Measurements from ENCODE around the gene SCAND1. TPM values are rescaled to one million over a fixed set of nuclear protein-coding genes. Genes with fewer than 3 reads are reported as not detected.

Gene SCAND1
- total RNA-seq, 4 donors from 2014 or later, result 88.4 to 182 (median 125) TPM

- no peak for TF ChIP-seq POLR2A (IDR thresholded peaks at IDR 0.05)
- TF ChIP-seq, protein P1, sequence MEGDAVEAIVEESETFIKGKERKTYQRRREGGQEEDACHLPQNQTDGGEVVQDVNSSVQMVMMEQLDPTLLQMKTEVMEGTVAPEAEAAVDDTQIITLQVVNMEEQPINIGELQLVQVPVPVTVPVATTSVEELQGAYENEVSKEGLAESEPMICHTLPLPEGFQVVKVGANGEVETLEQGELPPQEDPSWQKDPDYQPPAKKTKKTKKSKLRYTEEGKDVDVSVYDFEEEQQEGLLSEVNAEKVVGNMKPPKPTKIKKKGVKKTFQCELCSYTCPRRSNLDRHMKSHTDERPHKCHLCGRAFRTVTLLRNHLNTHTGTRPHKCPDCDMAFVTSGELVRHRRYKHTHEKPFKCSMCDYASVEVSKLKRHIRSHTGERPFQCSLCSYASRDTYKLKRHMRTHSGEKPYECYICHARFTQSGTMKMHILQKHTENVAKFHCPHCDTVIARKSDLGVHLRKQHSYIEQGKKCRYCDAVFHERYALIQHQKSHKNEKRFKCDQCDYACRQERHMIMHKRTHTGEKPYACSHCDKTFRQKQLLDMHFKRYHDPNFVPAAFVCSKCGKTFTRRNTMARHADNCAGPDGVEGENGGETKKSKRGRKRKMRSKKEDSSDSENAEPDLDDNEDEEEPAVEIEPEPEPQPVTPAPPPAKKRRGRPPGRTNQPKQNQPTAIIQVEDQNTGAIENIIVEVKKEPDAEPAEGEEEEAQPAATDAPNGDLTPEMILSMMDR (IDR thresholded peaks at IDR 0.05), result no peak
- no peak for DNase-seq
- 75 to 84% methylated on average over 4 to 7 of the region's 7 CpGs for WGBS, 2 donors
- H3K27me3 ChIP-seq, result no peaks in the 10 kb centered on the region
- no peak overlapping the region for H3K4me3 ChIP-seq (replicated peaks in 1 of 3)
- intact Hi-C loops (cut with DNase I), result no loop called here
- no peak overlapping the region for H3K27ac ChIP-seq
- no peaks in the 10 kb centered on the region for H3K9me3 ChIP-seq
- H3K4me1 ChIP-seq, result no peaks in the 10 kb centered on the region
- peaks cover 0 to 11% of the 10 kb centered on the region in 2 donors for H3K36me3 ChIP-seq
Measured at GRCh38 chr20:35907017-35907701, 47.1 kb downstream of the SCAND1 start.

DNA sequence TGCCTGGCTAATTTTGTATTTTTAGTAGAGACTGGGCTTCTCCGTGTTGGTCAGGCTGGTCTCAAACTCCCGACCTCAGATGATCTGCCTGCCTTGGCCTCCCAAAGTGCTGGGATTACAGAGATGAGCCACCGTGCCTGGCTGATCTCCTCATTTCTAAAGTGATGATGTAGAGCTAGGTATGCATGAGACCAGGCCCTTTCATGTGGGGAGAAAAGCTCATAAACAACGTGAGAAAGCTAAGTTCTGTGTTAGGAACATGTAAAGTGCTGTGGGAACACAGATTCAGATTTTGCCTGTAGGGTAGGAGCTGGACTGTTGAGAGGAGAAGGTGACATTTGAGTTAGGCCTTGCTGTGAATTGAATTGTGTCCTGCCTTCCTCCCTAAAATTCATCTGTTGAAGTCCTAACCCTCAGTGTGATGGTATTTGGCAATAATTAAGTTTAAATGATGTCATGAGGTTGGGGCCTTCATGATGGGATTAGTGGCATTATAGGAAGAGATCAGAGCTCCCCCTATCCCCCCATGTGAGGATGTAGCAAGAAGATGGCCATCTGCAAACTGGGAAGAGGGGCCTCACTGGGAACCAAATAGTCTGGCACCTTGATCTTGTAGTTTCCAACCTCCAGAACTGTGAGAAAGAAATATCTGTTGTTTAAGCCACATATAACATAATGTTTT is 49.2 kb downstream of the SCAND1 start:
- TF ChIP-seq, protein P1 (IDR thresholded peaks at IDR 0.05), result no peak
- TF ChIP-seq POLR2A (IDR thresholded peaks at IDR 0.05), result no peak
- intact Hi-C loops (cut with DNase I), result no loop called here
- Histone ChIP-seq H3K36me3 (peaks cover 0 to 11% of the 10 kb centered on the region in 2 donors), H3K4me3 (replicated peaks in 1 of 3) (no peak overlapping the region), H3K9me3 (no peaks in the 10 kb centered on the region), H3K4me1 (no peaks in the 10 kb centered on the region), H3K27me3 (no peaks in the 10 kb centered on the region), H3K27ac (no peak overlapping the region)
- WGBS, 2 donors, result 72 to 98% methylated on average over 4 of the region's 4 CpGs
- DNase-seq, result no peak

DNA sequence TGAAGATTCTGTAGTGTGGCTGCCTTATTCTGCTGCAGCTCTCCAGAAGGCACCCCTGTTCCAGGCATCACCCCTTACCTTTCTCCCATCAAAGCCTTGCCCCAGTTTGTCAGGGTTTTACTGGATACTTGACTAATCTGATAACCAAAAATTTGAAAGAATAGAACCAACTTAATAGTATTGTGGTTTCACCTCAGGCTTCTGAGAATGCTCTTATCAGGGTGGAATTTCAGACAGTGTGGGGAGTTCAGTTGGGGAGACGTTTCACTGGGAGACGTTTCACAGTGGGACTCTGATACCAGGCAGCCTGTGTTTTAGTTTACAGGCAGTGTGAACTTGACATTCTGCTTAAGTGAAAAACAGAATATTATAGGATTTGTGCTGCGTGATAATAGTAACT is 50.5 kb downstream of the SCAND1 start:
- Histone ChIP-seq H3K4me1 (no peaks in the 10 kb centered on the region), H3K36me3 (peaks cover 6 to 15% of the 10 kb centered on the region in 2 donors), H3K27ac (no peak overlapping the region), H3K27me3 (no peaks in the 10 kb centered on the region), H3K4me3 (replicated peaks in 1 of 3) (no peak overlapping the region), H3K9me3 (no peaks in the 10 kb centered on the region)
- TF ChIP-seq POLR2A (IDR thresholded peaks at IDR 0.05), result no peak
- TF ChIP-seq, protein P1 (IDR thresholded peaks at IDR 0.05), result no peak
- 92 to 97% methylated on average over 3 of the region's 3 CpGs for WGBS, 2 donors
- intact Hi-C loops (cut with DNase I), result no loop called here
- DNase-seq, result no peak

Small RNA genes within 50 kb of the gene (small RNA-seq; reads per million reads assigned to genes)
- gene RNU6-937P, result not detected

Other genes starting within 250 kb of the SCAND1 start
- gene RBM39, start 212.2 kb downstream of the SCAND1 start, total RNA-seq, result 100 to 1,000 TPM; 315 to 475 (median 368) TPM
- 10 to 100 TPM; 28.0 to 51.7 (median 35.2) TPM for gene PHF20, start 182.5 kb downstream of the SCAND1 start, total RNA-seq
- gene CNBD2, start 14.1 kb upstream of the SCAND1 start, total RNA-seq, result 1 to 10 TPM; 3.0 to 4.5 (median 3.8) TPM
- 10 to 100 TPM; 15.4 to 75.2 (median 42.3) TPM for gene EPB41L1, start 200.2 kb upstream of the SCAND1 start, total RNA-seq

All from thyroid gland (tissue), 4 donors.